Measurements from ENCODE around the gene TNFRSF17. TPM values are rescaled to one million over a fixed set of nuclear protein-coding genes. Genes with fewer than 3 reads are reported as not detected.
"Not testable (repeated sequence)": the region's sequence is repeated elsewhere in the genome, so short reads cannot be mapped to it uniquely, and the experiment has no call there.

Gene TNFRSF17
- not detected in 2 replicates for total RNA-seq (ENCODE audit: low replicate concordance)

DNA sequence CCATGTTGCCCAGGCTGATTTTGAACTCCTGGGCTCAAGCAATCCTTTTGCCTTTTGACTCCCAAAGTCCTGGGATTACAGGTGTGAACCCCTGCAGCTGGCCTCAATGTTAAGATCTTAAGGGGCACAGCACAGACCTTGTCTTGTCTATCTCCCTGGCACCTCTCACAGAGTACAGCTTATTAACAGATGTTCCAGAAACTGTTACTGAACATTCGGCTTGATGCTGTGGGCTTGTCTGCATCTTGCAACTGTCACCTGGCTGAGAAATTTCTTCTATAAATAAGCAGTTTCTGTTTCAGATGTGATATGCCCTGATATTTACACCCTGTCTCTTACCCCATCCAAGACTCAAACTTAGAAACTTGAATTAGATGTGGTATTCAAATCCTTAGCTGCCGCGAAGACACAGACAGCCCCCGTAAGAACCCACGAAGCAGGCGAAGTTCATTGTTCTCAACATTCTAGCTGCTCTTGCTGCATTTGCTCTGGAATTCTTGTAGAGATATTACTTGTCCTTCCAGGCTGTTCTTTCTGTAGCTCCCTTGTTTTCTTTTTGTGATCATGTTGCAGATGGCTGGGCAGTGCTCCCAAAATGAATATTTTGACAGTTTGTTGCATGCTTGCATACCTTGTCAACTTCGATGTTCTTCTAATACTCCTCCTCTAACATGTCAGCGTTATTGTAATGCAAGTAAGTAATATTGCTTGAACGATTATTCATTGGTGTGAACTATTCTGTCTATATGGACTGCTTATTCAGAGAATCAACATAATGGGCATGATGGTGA, at the start of gene TNFRSF17:
TNFRSF17 (plus strand) TSS at position 450 of the 791 bp plus-strand sequence; CDS start at position 565, 115 bp downstream.
- no peaks in the 10 kb centered on the region for H3K27me3 Mint-ChIP-seq (ENCODE audit: insufficient read depth, low read depth)
- no peak within 1 kb of the TSS for H3K27ac Mint-ChIP-seq
- DNase-seq (ENCODE audit: low spot score) = no peak
- H3K9me3 Mint-ChIP-seq = no peaks in the 10 kb centered on the region
- Histone ChIP-seq H2AFZ (replicated peaks) (no peak within 1 kb of the TSS), H3K4me3 (no peak within 1 kb of the TSS), H3K79me2 (ENCODE audit: low read depth) (no peaks in the 10 kb centered on the region), H3F3A (ENCODE audit: low read depth) (peaks cover 4% of the 10 kb centered on the region), H3K27ac (no peak within 1 kb of the TSS), H3K27me3 (no peaks in the 10 kb centered on the region), H3K4me2 (no peak within 1 kb of the TSS), H4K20me1 (ENCODE audit: low read depth) (no peaks in the 10 kb centered on the region), H3K9me3 (ENCODE audit: low read depth) (no peaks in the 10 kb centered on the region), H3K4me1 (no peaks in the 10 kb centered on the region), H3K9ac (no peak within 1 kb of the TSS), H3K36me3 (no peaks in the 10 kb centered on the region)
- H3K4me1 Mint-ChIP-seq = peaks cover 2% of the 10 kb centered on the region
- TF ChIP-seq EZH2phosphoT487 (IDR thresholded peaks at IDR 0.05) (no peak), EZH2 (IDR thresholded peaks at IDR 0.05) (no peak)
- H3K36me3 Mint-ChIP-seq = no peaks in the 10 kb centered on the region
- H3K4me3 Mint-ChIP-seq = no peak within 1 kb of the TSS

DNA sequence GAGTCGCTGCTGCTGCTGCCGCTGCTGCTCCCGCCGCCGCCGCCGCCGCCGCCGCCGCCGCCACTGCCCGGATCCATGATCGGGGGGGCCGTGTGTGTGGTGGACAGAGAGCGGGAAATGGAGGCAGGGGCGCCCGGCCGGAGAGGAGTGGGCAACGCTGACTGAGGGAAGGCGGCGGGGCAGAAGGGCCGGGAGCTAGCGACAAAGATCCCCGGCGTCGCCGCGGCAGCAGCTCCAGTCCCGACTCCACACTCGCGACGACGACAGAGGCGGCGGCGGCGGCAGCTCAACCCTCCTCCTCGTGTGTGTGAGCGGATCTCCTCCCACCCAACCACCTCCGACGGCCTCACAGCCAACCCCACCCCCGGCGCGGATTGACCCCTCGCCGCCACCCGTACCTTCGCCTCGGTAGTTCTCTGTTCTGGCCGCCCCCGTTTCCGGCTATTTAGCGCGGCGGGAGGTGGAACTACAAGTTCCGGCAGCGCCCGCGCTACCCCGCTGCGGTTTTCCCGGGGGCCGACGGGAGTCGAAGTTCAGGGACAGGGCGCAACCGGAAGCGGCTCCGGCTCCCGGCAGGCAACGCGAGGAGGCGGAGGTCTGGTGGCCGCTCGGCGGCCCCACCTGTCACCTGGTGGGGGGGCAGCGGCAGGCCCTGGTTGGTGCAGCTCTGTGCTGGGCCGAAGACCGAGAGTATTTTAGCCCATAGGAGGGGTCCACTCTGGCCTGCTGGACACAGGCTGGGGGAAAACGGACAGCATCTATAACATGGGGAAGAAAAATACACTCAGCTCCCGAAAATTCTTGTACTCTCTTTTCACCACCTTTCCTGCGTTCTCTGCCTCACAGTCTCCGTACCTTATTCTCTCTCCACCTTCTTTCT, 49.1 kb upstream of the TNFRSF17 start, which contains the start of gene GSPT1:
GSPT1 (minus strand) TSS at position 313 of the 880 bp plus-strand sequence; CDS start at position 77, 236 bp downstream.
- TF ChIP-seq, protein P1, sequence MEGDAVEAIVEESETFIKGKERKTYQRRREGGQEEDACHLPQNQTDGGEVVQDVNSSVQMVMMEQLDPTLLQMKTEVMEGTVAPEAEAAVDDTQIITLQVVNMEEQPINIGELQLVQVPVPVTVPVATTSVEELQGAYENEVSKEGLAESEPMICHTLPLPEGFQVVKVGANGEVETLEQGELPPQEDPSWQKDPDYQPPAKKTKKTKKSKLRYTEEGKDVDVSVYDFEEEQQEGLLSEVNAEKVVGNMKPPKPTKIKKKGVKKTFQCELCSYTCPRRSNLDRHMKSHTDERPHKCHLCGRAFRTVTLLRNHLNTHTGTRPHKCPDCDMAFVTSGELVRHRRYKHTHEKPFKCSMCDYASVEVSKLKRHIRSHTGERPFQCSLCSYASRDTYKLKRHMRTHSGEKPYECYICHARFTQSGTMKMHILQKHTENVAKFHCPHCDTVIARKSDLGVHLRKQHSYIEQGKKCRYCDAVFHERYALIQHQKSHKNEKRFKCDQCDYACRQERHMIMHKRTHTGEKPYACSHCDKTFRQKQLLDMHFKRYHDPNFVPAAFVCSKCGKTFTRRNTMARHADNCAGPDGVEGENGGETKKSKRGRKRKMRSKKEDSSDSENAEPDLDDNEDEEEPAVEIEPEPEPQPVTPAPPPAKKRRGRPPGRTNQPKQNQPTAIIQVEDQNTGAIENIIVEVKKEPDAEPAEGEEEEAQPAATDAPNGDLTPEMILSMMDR (IDR thresholded peaks at IDR 0.05) = no peak
- no peak for TF ChIP-seq EZH2 (IDR thresholded peaks at IDR 0.05)
- TF ChIP-seq EZH2phosphoT487 (IDR thresholded peaks at IDR 0.05) = no peak
- Mint-ChIP-seq H3K27me3 (ENCODE audit: insufficient read depth, low read depth) (peaks cover 6% of the 10 kb centered on the region), H3K4me1 (peaks cover 33% of the 10 kb centered on the region), H3K9me3 (no peaks in the 10 kb centered on the region), H3K36me3 (no peaks in the 10 kb centered on the region), H3K27ac (peak within 1 kb of the TSS; percentile 74), H3K4me3 (peak within 1 kb of the TSS; percentile 97)
- no peaks in the 10 kb centered on the region for H3K36me3 ChIP-seq
- peak within 1 kb of the TSS; percentile 89 for H2AFZ ChIP-seq (replicated peaks)
- H3K4me1 ChIP-seq = peaks cover 21% of the 10 kb centered on the region
- H3K27ac ChIP-seq = no peak within 1 kb of the TSS
- H3K4me2 ChIP-seq = peak within 1 kb of the TSS; percentile 83
- peak; percentile 99 for DNase-seq (ENCODE audit: low spot score)
- no peaks in the 10 kb centered on the region for H3K9me3 ChIP-seq (ENCODE audit: low read depth)
- H3K4me3 ChIP-seq = peak within 1 kb of the TSS; percentile 90
- peak within 1 kb of the TSS; percentile 53 for H3K9ac ChIP-seq
- H3F3A ChIP-seq (ENCODE audit: low read depth) = no peaks in the 10 kb centered on the region
- peaks cover 47% of the 10 kb centered on the region for H3K79me2 ChIP-seq (ENCODE audit: low read depth)
- no peaks in the 10 kb centered on the region for H3K27me3 ChIP-seq
- peaks cover 35% of the 10 kb centered on the region for H4K20me1 ChIP-seq (ENCODE audit: low read depth)

DNA sequence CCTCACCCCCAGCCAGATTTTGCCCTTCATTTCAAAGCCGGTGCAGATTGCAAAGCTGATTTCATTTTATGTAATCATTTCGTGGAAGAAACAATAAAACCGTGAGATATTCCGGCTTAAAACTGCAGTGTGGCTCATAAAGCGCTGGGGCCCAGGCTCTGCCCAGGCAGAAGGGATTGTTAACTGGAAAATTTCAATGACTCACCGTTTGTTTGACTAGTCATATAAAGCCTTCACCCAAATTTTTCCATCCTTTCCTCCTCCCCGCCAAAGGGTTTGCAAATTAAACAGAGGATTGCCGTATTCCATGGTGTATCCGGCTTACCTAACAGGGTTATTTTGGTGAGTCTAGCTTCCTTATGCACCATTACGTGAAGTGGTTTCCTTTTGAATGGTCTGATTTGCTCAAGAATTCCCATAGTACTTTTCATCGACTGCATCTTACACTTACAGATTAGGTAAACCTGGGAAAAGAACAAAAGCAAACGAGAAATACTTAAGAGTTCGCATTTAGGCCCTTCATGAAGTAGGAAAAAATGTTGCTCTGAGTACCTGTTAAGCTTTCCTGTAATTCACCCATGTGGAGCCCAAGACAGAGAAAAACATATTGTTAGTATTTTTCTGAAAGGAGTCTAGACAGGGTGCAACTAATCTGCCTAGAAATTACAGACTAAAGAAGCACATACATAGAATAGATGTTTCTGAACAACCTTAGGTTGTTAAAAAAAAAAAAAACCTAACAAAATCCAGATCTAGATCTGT, 48.3 kb upstream of the TNFRSF17 start:
- Mint-ChIP-seq H3K9me3 (no peaks in the 10 kb centered on the region), H3K27me3 (ENCODE audit: insufficient read depth, low read depth) (peaks cover 6% of the 10 kb centered on the region), H3K36me3 (no peaks in the 10 kb centered on the region), H3K4me3 (peak overlapping the region; percentile 84), H3K27ac (peak overlapping the region; percentile 52), H3K4me1 (peaks cover 32% of the 10 kb centered on the region)
- no peaks in the 10 kb centered on the region for H3K27me3 ChIP-seq
- no peak for DNase-seq (ENCODE audit: low spot score)
- H4K20me1 ChIP-seq (ENCODE audit: low read depth) = peaks cover 30% of the 10 kb centered on the region
- TF ChIP-seq EZH2phosphoT487 (IDR thresholded peaks at IDR 0.05) (no peak), EZH2 (IDR thresholded peaks at IDR 0.05) (no peak)
- TF ChIP-seq, protein P1 (IDR thresholded peaks at IDR 0.05) = no peak
- peak overlapping the region; percentile 90 for H3K4me3 ChIP-seq
- peaks cover 18% of the 10 kb centered on the region for H3K4me1 ChIP-seq
- H3K27ac ChIP-seq = no peak overlapping the region
- peaks cover 39% of the 10 kb centered on the region for H3K79me2 ChIP-seq (ENCODE audit: low read depth)
- peak overlapping the region; percentile 64 for H3K4me2 ChIP-seq
- H3F3A ChIP-seq (ENCODE audit: low read depth) = no peaks in the 10 kb centered on the region
- no peaks in the 10 kb centered on the region for H3K9me3 ChIP-seq (ENCODE audit: low read depth)
- no peaks in the 10 kb centered on the region for H3K36me3 ChIP-seq
- no peak overlapping the region for H3K9ac ChIP-seq
- peak overlapping the region; percentile 89 for H2AFZ ChIP-seq (replicated peaks)

DNA sequence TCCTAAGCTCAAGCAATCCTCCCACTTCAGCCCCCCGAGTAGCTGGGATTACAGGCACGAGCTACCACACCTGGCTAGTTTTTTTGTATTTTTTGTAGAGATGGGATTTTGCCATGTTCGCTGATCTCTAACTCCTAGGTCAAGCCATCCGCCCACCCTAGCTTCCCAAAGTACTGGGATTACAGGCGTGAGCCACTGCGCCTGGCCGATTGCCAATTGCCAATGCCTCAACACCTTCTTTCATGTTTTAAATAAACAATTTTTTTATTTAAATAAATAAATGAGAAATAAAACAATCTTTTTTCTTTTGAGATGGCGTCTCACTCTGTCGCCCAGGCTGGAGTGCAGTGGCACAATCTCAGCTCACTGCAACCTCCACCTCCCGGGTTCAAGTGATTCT, 41.0 kb upstream of the TNFRSF17 start:
- not testable (repeated sequence) for H2AFZ ChIP-seq (replicated peaks); H3K36me3 Mint-ChIP-seq; H3K27me3 ChIP-seq; H3K4me2 ChIP-seq; H3K27ac Mint-ChIP-seq; H3K4me1 ChIP-seq; H3K27ac ChIP-seq; H3K36me3 ChIP-seq; H3K4me3 Mint-ChIP-seq; H3K4me3 ChIP-seq; H3K4me1 Mint-ChIP-seq; H4K20me1 ChIP-seq (ENCODE audit: low read depth); H3F3A ChIP-seq (ENCODE audit: low read depth); H3K27me3 Mint-ChIP-seq (ENCODE audit: insufficient read depth, low read depth); H3K9ac ChIP-seq; H3K9me3 Mint-ChIP-seq; H3K79me2 ChIP-seq (ENCODE audit: low read depth); DNase-seq (ENCODE audit: low spot score); H3K9me3 ChIP-seq (ENCODE audit: low read depth)

DNA sequence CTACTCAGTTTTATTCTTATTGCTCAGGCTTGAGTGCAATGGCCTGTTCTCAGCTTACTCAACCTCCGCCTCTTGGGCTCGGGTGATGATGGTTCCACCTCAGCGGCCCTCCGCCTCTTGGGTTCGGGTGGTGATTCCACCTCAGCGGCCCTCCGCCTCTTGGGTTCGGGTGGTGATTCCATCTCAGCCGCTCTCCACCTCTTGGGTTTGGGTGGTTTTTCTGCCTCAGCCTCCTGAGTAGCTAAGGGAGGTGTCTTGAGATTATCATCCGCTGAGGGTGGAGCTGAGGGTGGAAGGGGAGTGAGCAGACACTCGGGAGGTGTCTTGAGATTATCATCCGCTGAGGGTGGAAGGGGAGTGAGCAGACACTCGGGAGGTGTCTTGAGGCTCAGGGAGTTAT, 37.7 kb upstream of the TNFRSF17 start:
- not testable (repeated sequence) for H3K9me3 ChIP-seq (ENCODE audit: low read depth); H3K4me2 ChIP-seq; H3K4me3 Mint-ChIP-seq; H3K27ac Mint-ChIP-seq; H3K9me3 Mint-ChIP-seq; H4K20me1 ChIP-seq (ENCODE audit: low read depth); H3K79me2 ChIP-seq (ENCODE audit: low read depth); H3K4me1 ChIP-seq; H3K9ac ChIP-seq; H3F3A ChIP-seq (ENCODE audit: low read depth); DNase-seq (ENCODE audit: low spot score); H2AFZ ChIP-seq (replicated peaks); H3K27me3 Mint-ChIP-seq (ENCODE audit: insufficient read depth, low read depth); H3K27me3 ChIP-seq; H3K36me3 Mint-ChIP-seq; H3K36me3 ChIP-seq; H3K27ac ChIP-seq; H3K4me1 Mint-ChIP-seq; H3K4me3 ChIP-seq
